ENCODE measurements around the gene GDE1. TPM values are rescaled to one million over a fixed set of nuclear protein-coding genes. Genes with fewer than 3 reads are reported as not detected.

The GDE1 gene
- total RNA-seq, 1 donor from 2014 or later, result 31.2 TPM

DNA sequence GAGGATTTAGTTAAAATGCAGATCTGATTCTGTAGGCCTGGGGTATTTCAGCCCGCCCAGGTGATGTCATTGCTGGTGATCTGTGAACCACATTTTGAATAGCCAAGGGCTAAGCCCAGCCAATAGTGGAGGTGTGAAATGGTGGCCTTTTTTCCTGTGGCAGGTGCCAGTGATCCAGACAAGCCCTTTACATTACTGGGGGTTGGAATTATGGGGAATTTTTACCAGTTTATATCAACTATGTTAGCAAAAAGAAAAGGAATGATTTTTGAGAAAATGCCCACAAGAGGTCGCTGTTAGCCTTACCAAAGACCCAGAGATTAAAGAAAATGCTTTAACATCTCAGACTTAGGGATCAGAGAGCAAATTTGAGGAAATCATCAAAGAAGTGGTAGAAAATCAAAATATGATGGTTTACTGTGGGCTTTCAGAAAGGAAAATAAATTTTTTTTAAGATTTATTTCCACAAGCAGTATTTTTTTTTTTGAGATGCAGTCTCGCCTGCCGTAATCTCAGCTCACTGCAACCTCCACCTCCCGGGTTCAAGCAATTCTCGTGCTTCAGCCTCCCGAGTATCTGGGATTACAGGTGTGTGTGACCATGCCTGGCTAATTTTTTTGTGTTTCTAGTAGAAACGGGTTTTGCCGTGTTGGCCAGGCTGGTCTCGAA lies 37.5 kb upstream of the GDE1 start:
- Histone ChIP-seq H3K27me3 (no peaks in the 10 kb centered on the region), H3K9me3 (no peaks in the 10 kb centered on the region), H3K4me3 (no peak overlapping the region), H3K4me1 (peaks cover 17% of the 10 kb centered on the region), H3K36me3 (no peaks in the 10 kb centered on the region), H3K27ac (no peak overlapping the region)
- TF ChIP-seq POLR2A (IDR thresholded peaks at IDR 0.05), result no peak
- TF ChIP-seq, protein P1, sequence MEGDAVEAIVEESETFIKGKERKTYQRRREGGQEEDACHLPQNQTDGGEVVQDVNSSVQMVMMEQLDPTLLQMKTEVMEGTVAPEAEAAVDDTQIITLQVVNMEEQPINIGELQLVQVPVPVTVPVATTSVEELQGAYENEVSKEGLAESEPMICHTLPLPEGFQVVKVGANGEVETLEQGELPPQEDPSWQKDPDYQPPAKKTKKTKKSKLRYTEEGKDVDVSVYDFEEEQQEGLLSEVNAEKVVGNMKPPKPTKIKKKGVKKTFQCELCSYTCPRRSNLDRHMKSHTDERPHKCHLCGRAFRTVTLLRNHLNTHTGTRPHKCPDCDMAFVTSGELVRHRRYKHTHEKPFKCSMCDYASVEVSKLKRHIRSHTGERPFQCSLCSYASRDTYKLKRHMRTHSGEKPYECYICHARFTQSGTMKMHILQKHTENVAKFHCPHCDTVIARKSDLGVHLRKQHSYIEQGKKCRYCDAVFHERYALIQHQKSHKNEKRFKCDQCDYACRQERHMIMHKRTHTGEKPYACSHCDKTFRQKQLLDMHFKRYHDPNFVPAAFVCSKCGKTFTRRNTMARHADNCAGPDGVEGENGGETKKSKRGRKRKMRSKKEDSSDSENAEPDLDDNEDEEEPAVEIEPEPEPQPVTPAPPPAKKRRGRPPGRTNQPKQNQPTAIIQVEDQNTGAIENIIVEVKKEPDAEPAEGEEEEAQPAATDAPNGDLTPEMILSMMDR (IDR thresholded peaks at IDR 0.05), result peak; percentile 23 to 72 (median 71)
- DNase-seq (ENCODE audit: extremely low spot score in 2 of 2), result no peak
- intact Hi-C loops (cut with DNase I), result loop anchor here (5.0 kb wide), 1 partner anchor 328 kb away; no protein-coding TSS in a partner anchor

DNA sequence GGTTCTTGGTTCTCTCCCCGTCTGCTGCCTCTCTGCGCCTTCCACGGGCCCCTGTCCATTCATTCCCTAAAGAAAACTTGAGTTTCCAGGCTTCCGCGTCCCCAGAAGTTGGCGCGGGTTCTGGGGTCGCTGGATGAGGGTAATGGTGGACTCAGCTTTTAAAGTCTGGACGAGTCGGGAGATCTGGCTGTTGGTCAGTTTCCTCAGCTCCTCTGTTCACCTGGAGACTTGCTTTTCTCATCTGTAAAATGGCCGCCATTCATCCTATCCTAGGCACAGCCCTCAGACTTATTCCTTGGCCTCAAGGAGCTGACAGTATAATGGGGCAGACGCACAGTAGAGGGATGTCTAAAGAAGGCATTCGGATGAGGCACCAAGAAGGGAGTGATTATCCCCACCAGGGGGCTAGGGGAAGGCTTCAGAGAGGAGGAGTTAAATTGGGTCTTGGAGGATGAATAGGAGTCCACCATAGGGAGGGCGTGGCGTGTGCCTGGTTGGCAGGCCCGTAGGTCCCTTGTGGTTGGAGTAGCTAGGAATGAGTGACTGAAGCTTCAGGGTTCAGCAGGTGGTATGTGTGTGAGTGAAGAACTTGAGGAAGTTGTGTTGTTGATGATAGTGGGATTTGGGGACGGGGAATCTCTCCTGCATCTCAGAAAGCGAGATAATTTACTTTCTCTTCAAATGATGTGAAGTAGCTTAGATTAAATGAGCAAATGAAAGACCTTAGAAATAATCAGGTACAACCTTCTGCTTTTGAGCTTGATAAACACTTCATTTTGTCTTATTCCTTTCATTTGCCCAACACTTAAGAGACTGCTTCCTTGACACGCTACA lies 34.3 kb upstream of the GDE1 start:
- intact Hi-C loops (cut with DNase I), result loop anchor here (5.0 kb wide), 1 partner anchor 331 kb away; no protein-coding TSS in a partner anchor
- DNase-seq (ENCODE audit: extremely low spot score in 2 of 2), result no peak
- no peak for TF ChIP-seq POLR2AphosphoS5 (IDR thresholded peaks at IDR 0.05; ENCODE audit: insufficient read depth in 1 of 2, low read depth in 1 of 2)
- TF ChIP-seq, protein P1 (IDR thresholded peaks at IDR 0.05), result no peak
- TF ChIP-seq POLR2A (IDR thresholded peaks at IDR 0.05), result no peak
- Histone ChIP-seq H3K27me3 (no peaks in the 10 kb centered on the region), H3K4me3 (peak overlapping the region; percentile 52 to 73), H3K4me1 (peaks cover 19% of the 10 kb centered on the region), H3K27ac (peak overlapping the region; percentile 84), H3K9me3 (no peaks in the 10 kb centered on the region), H3K36me3 (peaks cover 0 to 2% of the 10 kb centered on the region in 2 donors)

DNA sequence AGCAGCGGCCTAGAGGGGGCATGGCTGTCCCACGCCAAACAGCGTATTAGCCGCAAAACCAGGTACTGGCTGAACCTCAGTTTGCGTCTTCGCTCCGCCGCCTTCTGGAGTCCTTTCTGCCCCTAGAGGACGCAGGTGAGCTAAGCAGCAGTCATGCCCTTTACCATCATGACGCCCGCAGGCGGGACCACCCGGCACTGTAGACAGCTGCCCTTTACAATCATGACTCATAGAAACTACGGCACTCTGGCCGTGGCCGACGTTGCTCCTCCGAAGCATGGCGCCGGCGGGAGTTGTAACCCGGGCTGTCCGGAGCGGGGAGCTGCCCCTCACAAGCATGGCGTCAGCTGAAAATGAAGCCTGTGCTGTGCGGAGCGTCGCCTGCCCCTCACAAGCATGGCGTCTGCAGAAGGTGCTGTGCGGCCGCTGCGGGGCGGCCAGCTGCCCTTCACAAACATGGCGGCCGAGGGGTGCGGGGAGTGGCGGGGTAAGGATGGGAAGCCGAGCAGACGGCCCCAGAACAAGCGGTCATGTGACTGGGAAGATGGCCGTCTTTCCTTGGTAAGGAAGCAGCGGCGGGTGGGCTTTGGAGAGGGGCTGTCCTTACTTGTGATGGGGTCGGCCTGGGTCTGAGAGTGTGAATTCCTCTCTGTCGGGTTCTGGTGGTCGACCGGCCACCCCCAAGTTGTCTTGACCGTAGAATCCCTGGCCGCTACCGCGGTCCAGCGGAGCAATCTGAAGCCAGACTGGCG lies 33.5 kb upstream of the GDE1 start, which contains the start of gene VPS35L:
Gene VPS35L, plus strand, starts transcription at position 518 of the 752 bp plus-strand sequence. Its CDS starts 27 bp downstream, at position 545.
- H3K27ac ChIP-seq, result peak within 1 kb of the TSS; percentile 84
- no peaks in the 10 kb centered on the region for H3K9me3 ChIP-seq
- peak within 1 kb of the TSS; percentile 52 to 73 for H3K4me3 ChIP-seq
- H3K4me1 ChIP-seq, result peaks cover 19% of the 10 kb centered on the region
- TF ChIP-seq, protein P1 (IDR thresholded peaks at IDR 0.05), result peak; percentile 54 to 86 (median 72)
- TF ChIP-seq POLR2AphosphoS5 (IDR thresholded peaks at IDR 0.05; ENCODE audit: insufficient read depth in 1 of 2, low read depth in 1 of 2) (peak; percentile 82 to 87), POLR2A (IDR thresholded peaks at IDR 0.05) (no peak)
- H3K27me3 ChIP-seq, result no peaks in the 10 kb centered on the region
- DNase-seq (ENCODE audit: extremely low spot score in 2 of 2), result peak in 1 of 2 donors; percentile 98
- peaks cover 0 to 10% of the 10 kb centered on the region in 2 donors for H3K36me3 ChIP-seq
- intact Hi-C loops (cut with DNase I), result loop anchor here (5.0 kb wide), 1 partner anchor 332 kb away; no protein-coding TSS in a partner anchor

DNA sequence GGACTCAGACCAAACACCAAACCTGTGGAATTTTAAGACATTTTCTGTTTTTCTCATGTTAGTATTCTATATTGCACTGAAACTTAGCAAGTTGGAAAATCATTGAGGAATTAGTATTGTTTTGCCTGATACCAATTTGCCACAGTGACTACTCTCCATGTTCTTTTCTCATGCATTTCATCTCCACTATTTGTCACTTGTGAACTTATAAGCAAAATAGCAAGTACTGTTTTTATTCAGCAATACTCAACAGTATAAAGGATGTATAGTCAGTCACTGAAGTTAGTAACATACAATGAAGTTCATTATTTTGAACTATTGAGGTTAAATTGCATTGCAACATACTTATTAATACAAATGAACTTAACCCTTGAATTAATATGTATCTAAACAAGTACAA lies 27.8 kb upstream of the GDE1 start:
- Histone ChIP-seq H3K36me3 (peaks cover 0 to 45% of the 10 kb centered on the region in 2 donors), H3K27me3 (no peaks in the 10 kb centered on the region), H3K27ac (no peak overlapping the region), H3K4me3 (no peak overlapping the region), H3K4me1 (peaks cover 5% of the 10 kb centered on the region), H3K9me3 (no peaks in the 10 kb centered on the region)
- no peak for DNase-seq (ENCODE audit: extremely low spot score in 2 of 2)
- intact Hi-C loops (cut with DNase I), result no loop called here
- TF ChIP-seq POLR2AphosphoS5 (IDR thresholded peaks at IDR 0.05; ENCODE audit: insufficient read depth in 1 of 2, low read depth in 1 of 2) (no peak), POLR2A (IDR thresholded peaks at IDR 0.05) (no peak)
- TF ChIP-seq, protein P1 (IDR thresholded peaks at IDR 0.05), result no peak

Measured in vagina (tissue), 2 donors.